Testis (tissue), 3 donors: Measurements from ENCODE around the gene TRIB2. TPM values are rescaled to one million over a fixed set of nuclear protein-coding genes. Genes with fewer than 3 reads are reported as not detected.

Experiments used
- DNase-seq: peaks from one replicate; pipeline ENCODE4 v3.0.0-alpha.2; 2019
- H3K27ac ChIP-seq, 2 donors: fragments of 200-600 bp; sonication (generic); one replicate each; pipeline ENCODE4 v1.5.1; 2019
- H3K27me3 ChIP-seq: fragments of 200-600 bp; sonication (generic); one replicate; pipeline ENCODE4 v1.5.1; 2019
- H3K36me3 ChIP-seq: fragments of 200-600 bp; sonication (generic); one replicate; pipeline ENCODE4 v1.5.1; 2017; ENCODE audit warnings: low read depth; ENCODE audit errors: missing control alignments
- H3K4me1 ChIP-seq: fragments of 200-600 bp; sonication (generic); one replicate; pipeline ENCODE4 v1.5.1; 2019
- H3K4me3 ChIP-seq, 2 donors: fragments of 200-600 bp; sonication (generic); one replicate each; pipeline ENCODE4 v1.5.1; 2017 to 2019
- H3K9me3 ChIP-seq: fragments of 200-600 bp; sonication (generic); one replicate; pipeline ENCODE4 v1.5.1; 2017
- CTCF ChIP-seq, 3 experiments: fragments of 450-650 bp in 2 of 3; fragments of 200-600 bp in 1 of 3; sonication (generic) in 1 of 3; IDR thresholded peaks; one replicate each; pipeline ENCODE4 v1.5.1; 2016 to 2019; ENCODE audit warnings: antibody characterized with exemption in 3 of 3, mild to moderate bottlenecking in 2 of 3, moderate library complexity in 1 of 3
- POLR2A ChIP-seq: fragments of 450-650 bp; IDR thresholded peaks from one replicate; pipeline ENCODE4 v1.6.1; 2017; ENCODE audit warnings: antibody characterized with exemption, mild to moderate bottlenecking, moderate library complexity
- WGBS, 2 donors: methylation state at CpG; one replicate each; pipeline ENCODE4 v1.1.5; 2018; 5-methylcytosine and 5-hydroxymethylcytosine counted together
- intact Hi-C: fragments of 100-400 bp; cut with DNase I; formaldehyde crosslinking; loops from one replicate; pipeline ENCODE4 v1.15.1; 2023; ENCODE audit warnings: low total_unique reads
- polyA plus RNA-seq: library from polyadenylated mRNA; stranded (reverse); fragments of 350-450 nt; fragmentation: Illumina TruSeq; extraction: RNeasy Lipid Tissue Mini Kit (QIAGEN cat#74804); gene quantifications from one replicate; pipeline ENCODE4 v1.2.3, GENCODE V29; 2014; ENCODE audit warnings: low read depth, low replicate concordance; ENCODE audit not compliant: insufficient read depth
- total RNA-seq, 2 donors: library from RNA; depleted of rRNA; stranded (reverse); fragments of >200 nt; gene quantifications; one replicate each; pipeline ENCODE4 v1.2.3, GENCODE V29; 2016

TRIB2 gene
- total and polyA plus RNA-seq, 3 donors from 2014 or later, result 54.9 to 190 (median 189) TPM

DNA sequence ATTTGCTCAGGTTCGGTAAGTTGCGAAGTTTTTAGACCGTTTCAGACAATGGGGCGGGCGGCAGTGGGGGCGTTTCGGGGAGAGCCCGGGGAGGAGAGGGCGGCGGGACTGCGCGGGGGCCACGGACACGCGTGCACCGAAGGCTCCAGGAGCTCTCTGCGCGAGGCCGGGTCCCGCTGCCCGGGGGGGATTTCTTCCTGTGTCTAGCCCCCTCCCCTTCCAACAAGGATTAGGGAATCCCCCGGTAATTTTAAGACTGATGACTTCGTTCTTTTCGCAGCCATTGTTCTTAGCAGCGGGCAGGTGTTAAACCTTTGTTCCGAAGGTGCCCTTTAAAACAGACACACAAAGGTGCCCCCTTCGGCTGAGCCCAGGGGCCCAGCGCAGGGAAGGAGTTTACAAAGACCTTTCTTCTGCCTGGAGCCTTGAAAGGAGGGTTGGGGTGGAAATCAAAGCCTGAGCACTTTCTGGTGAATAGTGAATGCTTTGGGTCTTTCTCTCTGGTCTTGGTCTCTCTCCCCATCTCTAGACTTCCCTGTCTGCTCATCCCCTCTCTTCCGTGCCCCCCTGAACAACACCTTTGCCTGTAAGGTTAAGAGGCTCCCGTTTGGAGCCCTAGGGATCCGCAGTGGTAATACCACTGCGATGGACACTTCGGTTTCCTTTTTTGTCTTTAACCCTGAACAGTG is 2.1 kb downstream of the TRIB2 start:
- Histone ChIP-seq H3K4me1 (peaks cover 21% of the 10 kb centered on the region), H3K27me3 (no peaks in the 10 kb centered on the region), H3K4me3 (peak overlapping the region; percentile 85 to 95), H3K9me3 (no peaks in the 10 kb centered on the region), H3K36me3 (no peaks in the 10 kb centered on the region), H3K27ac (peak overlapping the region; percentile 96 to 98)
- TF ChIP-seq POLR2A (no peak), CTCF (IDR thresholded peaks at IDR 0.05) (no peak)
- DNase-seq, result peak; percentile 24
- intact Hi-C loops, result no loop called here
- 1 to 2% methylated on average over 15 to 33 of the region's 33 CpGs for WGBS, 2 donors

GRCh38 chr2:12719400-12720277 is 2.9 kb downstream of the TRIB2 start:
- DNase-seq, result no peak
- H3K4me3 ChIP-seq, result peak overlapping the region; percentile 85 to 95
- peak overlapping the region; percentile 96 to 98 for H3K27ac ChIP-seq
- H3K4me1 ChIP-seq, result peaks cover 23% of the 10 kb centered on the region
- no peaks in the 10 kb centered on the region for H3K36me3 ChIP-seq
- H3K9me3 ChIP-seq, result no peaks in the 10 kb centered on the region
- intact Hi-C loops, result loop anchor here (10.0 kb wide), 2 partner anchors 215 to 285 kb away; no protein-coding TSS in a partner anchor
- H3K27me3 ChIP-seq, result no peaks in the 10 kb centered on the region
- TF ChIP-seq POLR2A (no peak), CTCF (IDR thresholded peaks at IDR 0.05) (no peak)
- 5 to 6% methylated on average over 9 of the region's 9 CpGs for WGBS, 2 donors

DNA sequence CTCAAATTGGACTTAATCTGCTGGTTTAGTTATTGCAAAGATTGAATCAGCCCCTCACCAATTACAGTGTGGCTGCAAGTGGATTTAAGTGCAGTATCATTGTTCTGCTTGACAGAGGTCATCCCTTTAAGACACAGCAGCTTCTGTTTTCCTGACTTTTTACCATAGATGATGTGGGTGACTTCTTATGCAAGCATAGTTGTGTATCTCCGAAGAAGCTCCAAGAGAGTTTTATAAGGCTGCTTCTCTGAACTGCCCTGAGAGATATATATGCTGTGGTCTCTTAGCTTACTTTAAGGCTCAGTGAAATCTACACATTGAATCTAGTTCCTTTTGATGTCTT is 3.5 kb downstream of the TRIB2 start:
- no peak for DNase-seq

GRCh38 chr2:12720754-12721378 is 4.1 kb downstream of the TRIB2 start:
- H3K4me3 ChIP-seq, result peak overlapping the region; percentile 85 to 95
- TF ChIP-seq POLR2A, result no peak
- TF ChIP-seq CTCF (IDR thresholded peaks at IDR 0.05), result no peak
- DNase-seq, result no peak
- peak overlapping the region; percentile 75 to 96 for H3K27ac ChIP-seq
- H3K27me3 ChIP-seq, result no peaks in the 10 kb centered on the region
- H3K9me3 ChIP-seq, result no peaks in the 10 kb centered on the region
- H3K4me1 ChIP-seq, result peaks cover 23% of the 10 kb centered on the region
- WGBS, 2 donors, result 26 to 39% methylated on average over 2 of the region's 2 CpGs
- intact Hi-C loops, result loop anchor here (10.0 kb wide), 2 partner anchors 214 to 284 kb away; no protein-coding TSS in a partner anchor
- no peaks in the 10 kb centered on the region for H3K36me3 ChIP-seq

More for the DNA sequence above, 3.5 kb downstream of the TRIB2 start:
- intact Hi-C loops, result loop anchor here (10.0 kb wide), 2 partner anchors 215 to 285 kb away; no protein-coding TSS in a partner anchor
- H3K9me3 ChIP-seq, result no peaks in the 10 kb centered on the region
- H3K4me1 ChIP-seq, result peaks cover 23% of the 10 kb centered on the region
- no peaks in the 10 kb centered on the region for H3K36me3 ChIP-seq
- TF ChIP-seq CTCF (IDR thresholded peaks at IDR 0.05) (no peak), POLR2A (no peak)
- peak overlapping the region; percentile 85 to 95 for H3K4me3 ChIP-seq
- peak overlapping the region; percentile 75 to 96 for H3K27ac ChIP-seq
- WGBS, 2 donors, result 17 to 19% methylated on average over 1 of the region's 1 CpG
- H3K27me3 ChIP-seq, result no peaks in the 10 kb centered on the region
